Measurements from ENCODE around the gene PCDHGC3. TPM values are rescaled to one million over a fixed set of nuclear protein-coding genes. Genes with fewer than 3 reads are reported as not detected.

PCDHGC3 gene
- total RNA-seq, 1 experiment from 2014 or later: 2.9 TPM

- ChIA-PET CTCF (interaction anchor here (1.1 kb wide), 1 partner anchor 103 kb away, joined by 4 read pairs; the partner anchor contains the start of gene PCDHGA10), POLR2A (no interaction called here)
- Mint-ChIP-seq H3K9me3 (ENCODE audit: unreplicated experiment) (no peaks in the 10 kb centered on the region), H3K4me1 (ENCODE audit: low read depth, unreplicated experiment) (no peaks in the 10 kb centered on the region), H3K27ac (ENCODE audit: unreplicated experiment) (peak overlapping the region; percentile 55), H3K36me3 (ENCODE audit: insufficient read depth, unreplicated experiment) (peaks cover 98% of the 10 kb centered on the region), H3K27me3 (ENCODE audit: insufficient read depth, unreplicated experiment) (no peaks in the 10 kb centered on the region), H3K4me3 (ENCODE audit: unreplicated experiment) (no peak overlapping the region)
- Histone ChIP-seq H3K4me3 (ENCODE audit: low read depth, low read length) (no peak overlapping the region), H3K9me3 (no peaks in the 10 kb centered on the region), H3K27me3 (replicated peaks; ENCODE audit: control insufficient read depth, insufficient read depth, low read length) (no peaks in the 10 kb centered on the region), H3K36me3 (ENCODE audit: control insufficient read depth, insufficient read depth, low read length) (no peaks in the 10 kb centered on the region; the same call in 1 of the 2 replicates), H3K4me1 (no peaks in the 10 kb centered on the region)
- no TSS peak for BruUV-seq (replicated peaks)
- intact Hi-C loops (cut with micrococcal nuclease; ENCODE audit: unreplicated experiment): no loop called here
- TF ChIP-seq CTCF (IDR thresholded peaks at IDR 0.05; ENCODE audit: insufficient read depth in 1 of 2, low read depth in 1 of 2, low read length in 1 of 2, severe bottlenecking in 1 of 2, unreplicated experiment in 1 of 2): no peak
- no peak for DNase-seq
These were observed 40.3 kb downstream of the PCDHGC3 start for GRCh38 chr5:141515946-141516671.

- ChIA-PET CTCF (no interaction called here), POLR2A (no interaction called here)
- intact Hi-C loops (cut with micrococcal nuclease; ENCODE audit: unreplicated experiment): no loop called here
- Mint-ChIP-seq H3K4me1 (ENCODE audit: low read depth, unreplicated experiment) (no peaks in the 10 kb centered on the region), H3K4me3 (ENCODE audit: unreplicated experiment) (no peak overlapping the region), H3K36me3 (ENCODE audit: insufficient read depth, unreplicated experiment) (peaks cover 100% of the 10 kb centered on the region), H3K27ac (ENCODE audit: unreplicated experiment) (no peak overlapping the region), H3K9me3 (ENCODE audit: unreplicated experiment) (no peaks in the 10 kb centered on the region), H3K27me3 (ENCODE audit: insufficient read depth, unreplicated experiment) (no peaks in the 10 kb centered on the region)
- Histone ChIP-seq H3K4me3 (ENCODE audit: low read depth, low read length) (no peak overlapping the region), H3K36me3 (ENCODE audit: control insufficient read depth, insufficient read depth, low read length) (no peaks in the 10 kb centered on the region; the same call in 1 of the 2 replicates), H3K4me1 (no peaks in the 10 kb centered on the region), H3K27me3 (replicated peaks; ENCODE audit: control insufficient read depth, insufficient read depth, low read length) (no peaks in the 10 kb centered on the region), H3K9me3 (no peaks in the 10 kb centered on the region)
- no peak for TF ChIP-seq CTCF (IDR thresholded peaks at IDR 0.05; ENCODE audit: insufficient read depth in 1 of 2, low read depth in 1 of 2, low read length in 1 of 2, severe bottlenecking in 1 of 2, unreplicated experiment in 1 of 2)
- BruUV-seq (replicated peaks): no TSS peak
- DNase-seq: no peak
These were observed 40.9 kb downstream of the PCDHGC3 start for GRCh38 chr5:141516672-141517025.

- Histone ChIP-seq H3K27me3 (replicated peaks; ENCODE audit: control insufficient read depth, insufficient read depth, low read length) (no peaks in the 10 kb centered on the region), H3K9me3 (no peaks in the 10 kb centered on the region), H3K4me3 (ENCODE audit: low read depth, low read length) (no peak overlapping the region), H3K4me1 (no peaks in the 10 kb centered on the region), H3K36me3 (ENCODE audit: control insufficient read depth, insufficient read depth, low read length) (no peaks in the 10 kb centered on the region)
- DNase-seq: no peak
- H3K36me3 Mint-ChIP-seq (ENCODE audit: insufficient read depth, unreplicated experiment): peaks cover 100% of the 10 kb centered on the region
- H3K4me3 Mint-ChIP-seq (ENCODE audit: unreplicated experiment): no peak overlapping the region
- H3K9me3 Mint-ChIP-seq (ENCODE audit: unreplicated experiment): no peaks in the 10 kb centered on the region
- H3K27me3 Mint-ChIP-seq (ENCODE audit: insufficient read depth, unreplicated experiment): no peaks in the 10 kb centered on the region
- POLR2A ChIA-PET: no interaction called here
- H3K27ac Mint-ChIP-seq (ENCODE audit: unreplicated experiment): no peak overlapping the region
- H3K4me1 Mint-ChIP-seq (ENCODE audit: low read depth, unreplicated experiment): no peaks in the 10 kb centered on the region
- BruUV-seq (replicated peaks): no TSS peak
- CTCF ChIA-PET: no interaction called here
- TF ChIP-seq CTCF (IDR thresholded peaks at IDR 0.05; ENCODE audit: insufficient read depth in 1 of 2, low read depth in 1 of 2, low read length in 1 of 2, severe bottlenecking in 1 of 2, unreplicated experiment in 1 of 2): no peak
- intact Hi-C loops (cut with micrococcal nuclease; ENCODE audit: unreplicated experiment): no loop called here
These were observed 41.5 kb downstream of the PCDHGC3 start for GRCh38 chr5:141517312-141517711.

Measured in Caco-2 (cell line).